RPMI7951 (cell line): ENCODE results near the gene ARIH2. TPM values are rescaled to one million over a fixed set of nuclear protein-coding genes. Genes with fewer than 3 reads are reported as not detected.
"Not testable (repeated sequence)": the region's sequence is repeated elsewhere in the genome, so short reads cannot be mapped to it uniquely, and the experiment has no call there.

Experiments used
- DNase-seq: peaks from one replicate; pipeline ENCODE4 v3.0.0-alpha.2; 2012; ENCODE audit warnings: low read depth
- total RNA-seq: library from RNA; depleted of rRNA; stranded (reverse); fragments of >200 nt; shearing (Covaris generic); gene quantifications from 2 replicates; pipeline ENCODE4 v1.2.3, GENCODE V29; 2014

Gene ARIH2
- total RNA-seq, 1 experiment from 2014 or later = 74.0 TPM

- no peak for DNase-seq
Measured at GRCh38 chr3:49001155-49001554, 82.5 kb downstream of the ARIH2 start.

GRCh38 chr3:49004352-49005302 lies 86.0 kb downstream of the ARIH2 start:
- no peak for DNase-seq

- no peak for DNase-seq
Measured at GRCh38 chr3:49005303-49005680, 86.7 kb downstream of the ARIH2 start.

GRCh38 chr3:49005998-49006397 lies 87.4 kb downstream of the ARIH2 start:
- DNase-seq = no peak

GRCh38 chr3:49006408-49007067 lies 87.9 kb downstream of the ARIH2 start:
- DNase-seq = peak; percentile 48

GRCh38 chr3:49007068-49007770 lies 88.6 kb downstream of the ARIH2 start, which contains the start of gene WDR6:
Gene WDR6, plus strand, starts transcription at chr3:49007391. Its CDS starts 41 bp downstream, at chr3:49007432.
- DNase-seq = peak; percentile 98

GRCh38 chr3:49007771-49008528 lies 89.3 kb downstream of the ARIH2 start:
- peak; percentile 89 for DNase-seq

- not testable (repeated sequence) for DNase-seq
Measured at GRCh38 chr3:49008627-49009026, 90.0 kb downstream of the ARIH2 start.

GRCh38 chr3:49009396-49009795 lies 90.8 kb downstream of the ARIH2 start:
- DNase-seq = no peak

- no peak for DNase-seq
Measured at GRCh38 chr3:49012441-49013017, 93.9 kb downstream of the ARIH2 start.

- DNase-seq = no peak
Measured at GRCh38 chr3:49013113-49013737, 94.6 kb downstream of the ARIH2 start.

GRCh38 chr3:49013738-49014660 lies 95.4 kb downstream of the ARIH2 start:
- peak; percentile 26 for DNase-seq

- DNase-seq = no peak
Measured at GRCh38 chr3:49015072-49015471, 96.4 kb downstream of the ARIH2 start.

- DNase-seq = peak; percentile 56
Measured at GRCh38 chr3:49015765-49016164, 97.1 kb downstream of the ARIH2 start.

GRCh38 chr3:49016414-49017228 lies 98.0 kb downstream of the ARIH2 start:
- no peak for DNase-seq

GRCh38 chr3:49017229-49017970 lies 98.8 kb downstream of the ARIH2 start:
- DNase-seq = peak; percentile 30

GRCh38 chr3:49017971-49018706 lies 99.5 kb downstream of the ARIH2 start, which contains the start of gene DALRD3:
Gene DALRD3, minus strand, starts transcription at chr3:49018580. Its CDS starts 16 bp downstream, at chr3:49018564.
- DNase-seq = peak; percentile 66
